NT2/D1 (cell line): ENCODE data around the gene BDKRB1.
"Not testable (repeated sequence)": the region's sequence is repeated elsewhere in the genome, so short reads cannot be mapped to it uniquely, and the experiment has no call there.

ENCODE experiments used
- DNase-seq: peaks from one replicate; pipeline ENCODE4 v3.0.0-alpha.2; 2011; ENCODE audit warnings: low read depth, low spot score
- H3K27me3 ChIP-seq: 2 replicates; pipeline ENCODE4 v1.6.0; 2011; ENCODE audit warnings: mild to moderate bottlenecking; ENCODE audit not compliant: insufficient read length, insufficient read depth
- H3K36me3 ChIP-seq: 2 replicates; pipeline ENCODE4 v1.6.1; 2011; ENCODE audit warnings: mild to moderate bottlenecking, low read length, mixed read lengths; ENCODE audit not compliant: insufficient read depth, insufficient read length
- H3K4me1 ChIP-seq: 2 replicates; pipeline ENCODE4 v1.5.1; 2011; ENCODE audit not compliant: insufficient read depth, insufficient read length
- H3K4me3 ChIP-seq: 2 replicates; pipeline ENCODE4 v1.5.1; 2011; ENCODE audit warnings: low read depth; ENCODE audit not compliant: insufficient read length
- H3K9ac ChIP-seq: 2 replicates; pipeline ENCODE4 v1.6.0; 2011; ENCODE audit warnings: low read depth; ENCODE audit not compliant: insufficient read length
- H3K9me3 ChIP-seq: 2 replicates; pipeline ENCODE4 v1.5.1; 2011; ENCODE audit warnings: mild to moderate bottlenecking, low read length; ENCODE audit not compliant: insufficient read depth
- SUZ12 ChIP-seq: IDR thresholded peaks from 2 replicates; pipeline ENCODE4 v1.6.1; 2011; ENCODE audit not compliant: insufficient read length, insufficient read depth; ENCODE audit errors: extremely low read depth
- YY1 ChIP-seq: IDR thresholded peaks from 2 replicates; pipeline ENCODE4 v1.6.1; 2011; ENCODE audit not compliant: insufficient read length, insufficient read depth
- ZNF274 ChIP-seq: IDR thresholded peaks from 2 replicates; pipeline ENCODE4 v1.6.1; 2011; ENCODE audit warnings: mild to moderate bottlenecking, low read depth, low read length

Gene BDKRB1

DNA sequence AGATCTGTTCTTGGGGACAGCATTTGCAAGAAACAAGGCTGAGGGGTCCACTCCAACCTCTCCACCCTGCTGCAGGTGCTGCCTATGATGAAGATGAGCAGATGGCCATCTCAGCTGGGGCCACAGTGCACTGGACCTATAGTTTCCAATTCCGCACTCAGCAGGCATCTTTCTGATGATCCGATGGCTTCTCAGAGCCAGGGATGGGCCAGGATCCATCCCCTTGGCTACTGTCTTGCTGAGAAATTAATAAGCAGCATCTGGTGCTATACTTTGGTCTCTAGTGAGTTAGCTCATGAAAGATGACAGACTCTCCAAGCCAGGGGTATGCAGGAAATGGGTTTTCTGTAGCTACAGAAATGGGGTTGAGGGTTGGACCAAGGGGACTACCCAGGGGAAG lies 18.4 kb upstream of the BDKRB1 start:
- Histone ChIP-seq H3K9me3 (no peaks in the 10 kb centered on the region), H3K4me3 (no peak overlapping the region), H3K9ac (no peak overlapping the region), H3K4me1 (peaks cover 4% of the 10 kb centered on the region), H3K36me3 (no peaks in the 10 kb centered on the region), H3K27me3 (no peaks in the 10 kb centered on the region)
- DNase-seq: no peak
- TF ChIP-seq SUZ12: no peak

DNA sequence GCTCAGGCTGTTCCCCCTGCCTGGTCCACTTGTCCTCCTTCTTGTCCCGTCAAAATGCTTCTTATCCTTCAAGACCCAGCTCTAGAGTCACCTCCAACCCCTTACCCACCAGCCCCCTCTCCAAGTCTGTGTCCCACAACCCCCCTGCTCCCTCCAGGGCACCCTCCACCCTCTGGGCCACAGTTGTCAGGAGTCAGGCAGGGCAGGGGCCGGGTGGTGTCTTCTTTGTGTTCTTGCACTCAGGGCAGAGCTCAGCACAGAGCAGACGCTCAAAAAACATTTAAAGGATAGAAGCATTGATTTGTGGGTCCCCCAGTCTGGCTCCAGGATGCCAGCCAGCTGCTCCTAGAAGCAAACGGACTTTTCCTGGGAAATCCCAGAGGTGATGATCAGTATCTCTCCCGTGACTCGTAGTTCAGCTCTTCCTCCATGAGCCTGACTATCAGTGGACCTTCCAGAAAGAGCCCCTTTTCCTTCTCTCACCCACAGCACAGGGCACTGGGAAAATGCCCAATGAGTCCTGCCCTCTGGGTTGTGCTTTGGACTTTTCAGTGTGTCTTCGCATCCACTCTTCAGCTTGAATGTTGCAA lies 17.2 kb upstream of the BDKRB1 start:
- no peaks in the 10 kb centered on the region for H3K9me3 ChIP-seq
- TF ChIP-seq YY1 (no peak), SUZ12 (no peak), ZNF274 (no peak)
- DNase-seq: no peak

DNA sequence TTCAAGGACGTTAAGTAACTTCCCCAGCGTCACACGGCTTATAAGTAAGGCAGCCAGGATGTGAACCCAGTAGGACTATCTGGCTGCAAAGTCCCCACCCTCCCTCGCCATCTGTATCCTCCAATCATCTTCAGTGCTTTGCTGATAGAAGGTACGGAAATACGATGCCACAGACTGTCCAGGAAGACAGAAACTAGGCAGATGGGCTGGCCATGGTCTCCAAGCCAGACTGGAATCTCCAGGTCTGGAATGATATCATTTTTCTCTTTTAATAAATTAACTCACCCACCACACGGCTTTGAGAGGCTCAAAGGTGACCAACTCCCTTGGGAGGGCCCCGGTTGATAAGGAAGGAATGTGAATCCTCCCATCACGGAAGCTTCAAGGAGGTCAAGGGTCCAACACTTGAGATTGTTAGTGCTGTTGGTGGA lies 16.3 kb upstream of the BDKRB1 start:
- no peaks in the 10 kb centered on the region for H3K27me3 ChIP-seq
- no peaks in the 10 kb centered on the region for H3K36me3 ChIP-seq
- peaks cover 2% of the 10 kb centered on the region for H3K4me1 ChIP-seq
- DNase-seq: no peak
- no peak overlapping the region for H3K9ac ChIP-seq
- TF ChIP-seq SUZ12: no peak
- TF ChIP-seq YY1: no peak
- TF ChIP-seq ZNF274: no peak
- H3K4me3 ChIP-seq: no peak overlapping the region
- no peaks in the 10 kb centered on the region for H3K9me3 ChIP-seq

More for the DNA sequence above, 17.2 kb upstream of the BDKRB1 start:
- H3K36me3 ChIP-seq: no peaks in the 10 kb centered on the region
- H3K4me1 ChIP-seq: peaks cover 4% of the 10 kb centered on the region
- H3K4me3 ChIP-seq: no peak overlapping the region
- no peak overlapping the region for H3K9ac ChIP-seq
- no peaks in the 10 kb centered on the region for H3K27me3 ChIP-seq

DNA sequence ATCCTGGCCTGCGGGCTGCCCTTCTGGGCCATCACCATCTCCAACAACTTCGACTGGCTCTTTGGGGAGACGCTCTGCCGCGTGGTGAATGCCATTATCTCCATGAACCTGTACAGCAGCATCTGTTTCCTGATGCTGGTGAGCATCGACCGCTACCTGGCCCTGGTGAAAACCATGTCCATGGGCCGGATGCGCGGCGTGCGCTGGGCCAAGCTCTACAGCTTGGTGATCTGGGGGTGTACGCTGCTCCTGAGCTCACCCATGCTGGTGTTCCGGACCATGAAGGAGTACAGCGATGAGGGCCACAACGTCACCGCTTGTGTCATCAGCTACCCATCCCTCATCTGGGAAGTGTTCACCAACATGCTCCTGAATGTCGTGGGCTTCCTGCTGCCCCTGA lies 15.4 kb upstream of the BDKRB1 start:
- no peaks in the 10 kb centered on the region for H3K9me3 ChIP-seq
- H3K4me1 ChIP-seq: peaks cover 2% of the 10 kb centered on the region
- H3K4me3 ChIP-seq: no peak overlapping the region
- no peak overlapping the region for H3K9ac ChIP-seq
- no peak for DNase-seq
- no peaks in the 10 kb centered on the region for H3K27me3 ChIP-seq
- H3K36me3 ChIP-seq: no peaks in the 10 kb centered on the region
- TF ChIP-seq YY1 (no peak), SUZ12 (no peak), ZNF274 (no peak)

DNA sequence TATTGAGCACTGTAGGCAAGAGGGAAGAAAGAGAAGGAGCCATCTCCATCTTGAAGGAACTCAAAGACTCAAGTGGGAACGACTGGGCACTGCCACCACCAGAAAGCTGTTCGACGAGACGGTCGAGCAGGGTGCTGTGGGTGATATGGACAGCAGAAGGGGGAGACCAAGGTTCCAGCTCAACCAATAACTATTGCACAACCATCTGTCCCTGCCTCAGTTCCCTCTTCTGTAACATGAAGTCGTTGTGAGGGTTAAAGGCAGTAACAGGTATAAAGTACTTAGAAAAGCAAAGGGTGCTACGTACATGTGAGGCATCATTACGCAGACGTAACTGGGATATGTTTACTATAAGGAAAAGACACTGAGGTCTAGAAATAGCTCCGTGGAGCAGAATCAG lies 13.9 kb upstream of the BDKRB1 start:
- DNase-seq: no peak
- peaks cover 4% of the 10 kb centered on the region for H3K4me1 ChIP-seq
- TF ChIP-seq YY1: no peak
- no peak for TF ChIP-seq SUZ12

DNA sequence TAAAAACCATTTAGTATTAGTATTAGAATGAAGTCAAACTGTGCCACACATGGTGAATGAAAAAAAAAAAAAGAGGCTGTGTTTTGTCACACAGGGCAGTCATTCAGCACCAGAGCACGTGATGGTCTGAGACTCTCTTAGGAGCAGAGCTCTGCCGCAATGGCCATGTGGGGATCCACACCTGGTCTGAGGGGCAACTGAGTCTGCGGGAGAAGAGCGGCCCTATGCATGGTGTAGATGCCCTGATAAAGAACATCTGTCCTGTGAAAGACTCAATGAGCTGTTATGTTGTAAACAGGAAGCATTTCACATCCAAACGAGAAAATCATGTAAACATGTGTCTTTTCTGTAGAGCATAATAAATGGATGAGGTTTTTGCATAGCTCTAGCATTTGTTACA lies 12.2 kb upstream of the BDKRB1 start:
- no peak overlapping the region for H3K4me3 ChIP-seq
- H3K36me3 ChIP-seq: no peaks in the 10 kb centered on the region
- H3K9me3 ChIP-seq: no peaks in the 10 kb centered on the region
- DNase-seq: no peak
- H3K9ac ChIP-seq: no peak overlapping the region
- TF ChIP-seq YY1 (no peak), SUZ12 (no peak), ZNF274 (no peak)
- peaks cover 4% of the 10 kb centered on the region for H3K4me1 ChIP-seq
- no peaks in the 10 kb centered on the region for H3K27me3 ChIP-seq

More for the DNA sequence above, 13.9 kb upstream of the BDKRB1 start:
- Histone ChIP-seq H3K9ac (no peak overlapping the region), H3K9me3 (no peaks in the 10 kb centered on the region), H3K4me3 (no peak overlapping the region), H3K27me3 (no peaks in the 10 kb centered on the region), H3K36me3 (no peaks in the 10 kb centered on the region)

DNA sequence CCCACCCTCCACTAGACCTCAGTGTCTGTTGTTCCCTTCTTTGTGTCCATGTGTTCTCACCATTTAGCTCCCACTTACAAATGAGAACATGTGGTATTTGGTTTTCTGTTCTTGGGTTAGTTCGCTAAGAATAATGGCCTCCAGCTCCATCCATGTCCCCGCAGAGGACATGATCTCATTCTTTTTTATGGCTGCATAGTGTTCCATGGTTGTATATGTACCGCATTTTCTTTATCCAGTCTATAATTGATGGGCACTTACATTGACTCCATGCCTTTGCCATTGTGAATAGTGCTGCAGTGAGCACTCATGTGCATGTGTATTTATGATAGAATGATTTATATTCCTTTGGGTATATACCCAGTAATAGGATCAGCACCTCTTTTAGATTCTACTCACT lies 10.9 kb upstream of the BDKRB1 start:
- not testable (repeated sequence) for H3K9ac ChIP-seq, H3K9me3 ChIP-seq, H3K4me1 ChIP-seq, H3K36me3 ChIP-seq, DNase-seq, H3K4me3 ChIP-seq, H3K27me3 ChIP-seq

DNA sequence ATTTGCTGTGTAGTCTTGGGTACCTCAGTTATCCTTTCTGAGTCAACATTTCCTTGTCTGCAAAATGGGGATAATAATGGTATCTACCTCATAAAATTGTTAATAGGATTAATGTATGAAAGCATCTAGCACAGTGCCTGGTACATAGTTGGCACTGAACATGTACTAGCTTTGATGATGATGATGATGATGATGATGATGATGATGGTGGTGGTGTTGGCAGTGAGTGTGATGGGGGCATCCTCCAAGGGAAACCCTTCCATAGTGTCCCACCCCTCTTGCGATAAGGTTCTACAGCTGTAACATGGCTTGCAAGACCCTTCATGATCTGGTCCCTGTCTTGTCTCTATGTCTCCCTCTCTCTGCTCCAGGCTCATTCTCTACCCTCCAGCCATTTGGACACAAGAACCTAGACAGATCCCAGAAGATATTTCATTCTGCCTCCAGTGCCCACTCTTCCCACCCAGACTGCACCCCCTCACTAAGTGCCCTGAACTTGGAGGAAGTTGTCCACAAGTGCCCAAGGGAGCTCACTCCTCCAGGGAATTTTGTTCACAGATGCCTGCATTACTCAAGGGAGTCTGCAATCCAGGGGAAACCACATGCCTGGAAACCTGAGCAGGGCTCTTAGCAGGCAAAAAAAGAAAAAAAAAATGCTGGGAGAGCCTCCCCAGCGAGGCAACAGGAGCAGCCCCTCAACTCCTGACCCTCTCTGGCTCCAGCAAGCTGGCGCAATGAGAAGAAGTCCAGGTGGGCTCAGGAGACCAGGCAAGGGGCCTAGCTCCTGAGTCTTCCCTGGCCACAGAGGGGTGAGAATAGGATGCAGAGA lies 10.1 kb upstream of the BDKRB1 start:
- no peaks in the 10 kb centered on the region for H3K27me3 ChIP-seq
- TF ChIP-seq ZNF274 (no peak), SUZ12 (no peak), YY1 (no peak)
- H3K4me1 ChIP-seq: peaks cover 4% of the 10 kb centered on the region
- no peak overlapping the region for H3K4me3 ChIP-seq
- DNase-seq: no peak
- no peaks in the 10 kb centered on the region for H3K9me3 ChIP-seq
- H3K9ac ChIP-seq: no peak overlapping the region
- H3K36me3 ChIP-seq: no peaks in the 10 kb centered on the region
